Mesothelial cell of epicardium (in vitro differentiated cells): ENCODE results near the gene FOSL1. TPM values are rescaled to one million over a fixed set of nuclear protein-coding genes. Genes with fewer than 3 reads are reported as not detected.

Source experiments
- DNase-seq, 2 experiments: peaks; one replicate each; pipeline ENCODE4 v3.0.0; 2021; ENCODE audit warnings: low spot score in 2 of 2; ENCODE audit not compliant: unreplicated experiment in 2 of 2
- H3K27ac Mint-ChIP-seq: 2 replicates; pipeline ENCODE4 v1.8.0; 2021; ENCODE audit warnings: mixed read lengths
- H3K27me3 Mint-ChIP-seq: 2 replicates; pipeline ENCODE4 v1.8.0; 2021; ENCODE audit warnings: low read depth, mixed read lengths
- H3K36me3 Mint-ChIP-seq: 2 replicates; pipeline ENCODE4 v1.8.0; 2021; ENCODE audit warnings: mixed read lengths
- H3K4me1 Mint-ChIP-seq: 2 replicates; pipeline ENCODE4 v1.8.0; 2021; ENCODE audit warnings: mixed read lengths
- H3K4me3 Mint-ChIP-seq: 2 replicates; pipeline ENCODE4 v1.8.0; 2021; ENCODE audit warnings: mild to moderate bottlenecking, moderate library complexity, mixed read lengths
- H3K9me3 Mint-ChIP-seq: 2 replicates; pipeline ENCODE4 v1.8.0; 2021; ENCODE audit warnings: mixed read lengths
- CTCF ChIP-seq: fragments of 200-600 bp; sonication (generic); IDR thresholded peaks from one replicate; pipeline ENCODE4 v1.5.0; 2021; ENCODE audit warnings: antibody characterized with exemption; ENCODE audit not compliant: unreplicated experiment
- total RNA-seq: library from RNA; stranded (reverse); gene quantifications from 3 replicates; pipeline ENCODE4 v1.2.1, GENCODE V29; 2021

The FOSL1 gene
- total RNA-seq, 1 donor from 2014 or later = 3.1 TPM

- no peaks in the 10 kb centered on the region for H3K4me1 Mint-ChIP-seq
- H3K9me3 Mint-ChIP-seq = no peaks in the 10 kb centered on the region
- H3K4me3 Mint-ChIP-seq = no peak overlapping the region
- peaks cover 4% of the 10 kb centered on the region for H3K36me3 Mint-ChIP-seq
- H3K27me3 Mint-ChIP-seq = no peaks in the 10 kb centered on the region
- no peak for TF ChIP-seq CTCF
- H3K27ac Mint-ChIP-seq = no peak overlapping the region
- DNase-seq = no peak
Observed at GRCh38 chr11:65927904-65928397, 27.8 kb upstream of the FOSL1 start.

GRCh38 chr11:65925397-65925796 lies 25.2 kb upstream of the FOSL1 start:
- H3K4me3 Mint-ChIP-seq = no peak overlapping the region
- peaks cover 14% of the 10 kb centered on the region for H3K36me3 Mint-ChIP-seq
- peaks cover under 1% of the 10 kb centered on the region for H3K4me1 Mint-ChIP-seq
- no peak overlapping the region for H3K27ac Mint-ChIP-seq
- H3K27me3 Mint-ChIP-seq = no peaks in the 10 kb centered on the region
- DNase-seq = no peak
- H3K9me3 Mint-ChIP-seq = no peaks in the 10 kb centered on the region
- no peak for TF ChIP-seq CTCF

GRCh38 chr11:65922565-65922964 lies 22.4 kb upstream of the FOSL1 start:
- Mint-ChIP-seq H3K27me3 (no peaks in the 10 kb centered on the region), H3K4me1 (peaks cover 9% of the 10 kb centered on the region), H3K36me3 (peaks cover 14% of the 10 kb centered on the region), H3K4me3 (no peak overlapping the region), H3K9me3 (no peaks in the 10 kb centered on the region), H3K27ac (no peak overlapping the region)
- no peak for TF ChIP-seq CTCF
- DNase-seq = no peak

GRCh38 chr11:65921876-65922275 lies 21.7 kb upstream of the FOSL1 start:
- TF ChIP-seq CTCF = no peak
- no peaks in the 10 kb centered on the region for H3K9me3 Mint-ChIP-seq
- peaks cover 14% of the 10 kb centered on the region for H3K4me1 Mint-ChIP-seq
- H3K4me3 Mint-ChIP-seq = peak overlapping the region; percentile 2
- no peaks in the 10 kb centered on the region for H3K27me3 Mint-ChIP-seq
- peaks cover 17% of the 10 kb centered on the region for H3K36me3 Mint-ChIP-seq
- no peak overlapping the region for H3K27ac Mint-ChIP-seq
- no peak for DNase-seq

- Mint-ChIP-seq H3K27ac (no peak overlapping the region), H3K27me3 (no peaks in the 10 kb centered on the region), H3K4me3 (peak overlapping the region; percentile 86), H3K4me1 (peaks cover 21% of the 10 kb centered on the region), H3K36me3 (peaks cover 18% of the 10 kb centered on the region), H3K9me3 (no peaks in the 10 kb centered on the region)
- TF ChIP-seq CTCF = no peak
- DNase-seq = no peak
Observed at GRCh38 chr11:65921033-65921555, 20.9 kb upstream of the FOSL1 start.
